Measurements from ENCODE around the gene RALGAPA2.

GRCh38 chr20:20568604-20569205 lies 143.7 kb downstream of the RALGAPA2 start:
- no peak for TF ChIP-seq POLR2A (IDR thresholded peaks at IDR 0.05)
- peak; percentile 15 to 78 (median 70) for TF ChIP-seq CTCF (IDR thresholded peaks at IDR 0.05)

All from Peyer's patch (tissue), 4 donors.